GM12878 (cell line): ENCODE data around the gene PHYKPL. TPM values are rescaled to one million over a fixed set of nuclear protein-coding genes. Genes with fewer than 3 reads are reported as not detected.

ENCODE experiments used
- ATAC-seq: fragments of 200-7000 bp; cut with Tn5 transposase; 3 replicates; pipeline ENCODE4 v1.9.1; 2020; ENCODE audit warnings: mild to moderate bottlenecking, moderate library complexity
- BruUV-seq: library from RNA; stranded (reverse); fragments of 400-500 nt; replicated peaks from 2 replicates; lab custom pipeline; 2021; lab: Mats Ljungman, UMichigan
- CTCF ChIA-PET: fragments of 300-600 bp; sonication (Branson Sonifier 250); formaldehyde crosslinking; extraction: SDS; loops from one replicate; lab custom pipeline; 2021; ENCODE audit warnings: inconsistent platforms; lab: Yijun Ruan, JAX
- POLR2A ChIA-PET: fragments of 350-600 bp; formaldehyde crosslinking; extraction: SDS; loops from one replicate; lab custom pipeline; 2021; ENCODE audit warnings: inconsistent platforms; lab: Charles Lee
- RAD21 ChIA-PET: fragments of 300-600 bp; sonication (Branson Sonifier 250); formaldehyde crosslinking; loops from one replicate; lab custom pipeline; 2023; ENCODE audit warnings: antibody characterized with exemption; ENCODE audit not compliant: unreplicated experiment; lab: Charles Lee
- SMC1A ChIA-PET: fragments of 300-600 bp; sonication (Branson Sonifier 250); formaldehyde crosslinking; loops from one replicate; lab custom pipeline; 2023; ENCODE audit not compliant: unreplicated experiment, uncharacterized antibody; lab: Charles Lee
- DNase-seq: peaks from one replicate; pipeline ENCODE4 v3.0.0-alpha.2; 2011; ENCODE audit warnings: low read depth, low spot score
- FAIRE-seq: peaks from 3 replicates; lab custom pipeline; 2011; peaks lifted over from hg19 to GRCh38; lab: Jason Lieb, UNC
- H2AFZ ChIP-seq: 2 replicates; pipeline ENCODE4 v1.6.0; 2011; ENCODE audit warnings: low read depth, low read length, control low read depth; ENCODE audit not compliant: control insufficient read depth
- H3K27ac ChIP-seq: 2 replicates; pipeline ENCODE4 v1.5.1; 2011; ENCODE audit warnings: control low read depth; ENCODE audit not compliant: control insufficient read depth, insufficient read depth
- H3K27me3 ChIP-seq, 2 experiments: replicated peaks in 1 of 2; 2 replicates each; pipeline versions ENCODE4 v1.6.0 to v1.6.1; 2011; ENCODE audit warnings: low read length in 1 of 2; ENCODE audit not compliant: control insufficient read depth in 2 of 2, insufficient read depth in 2 of 2
- H3K36me3 ChIP-seq, 2 experiments: 2 replicates each; pipeline ENCODE4 v1.5.1; 2011; ENCODE audit warnings: low read length in 1 of 2; ENCODE audit not compliant: control insufficient read depth in 2 of 2, insufficient read depth in 2 of 2
- H3K4me1 ChIP-seq: 2 replicates; pipeline ENCODE4 v1.6.1; 2011; ENCODE audit warnings: mild to moderate bottlenecking, low read length, moderate library complexity, mixed read lengths; ENCODE audit not compliant: control insufficient read depth, insufficient read depth
- H3K4me2 ChIP-seq: 2 replicates; pipeline ENCODE4 v1.6.0; 2011; ENCODE audit warnings: control low read depth; ENCODE audit not compliant: control insufficient read depth, insufficient read depth
- H3K4me3 ChIP-seq: fragments of 200-600 bp; sonication (generic); 2 replicates; pipeline ENCODE4 v1.5.1; 2016
- H3K79me2 ChIP-seq: 2 replicates; pipeline ENCODE4 v1.6.0; 2011; ENCODE audit warnings: low read length; ENCODE audit not compliant: control insufficient read depth, insufficient read depth
- H3K9ac ChIP-seq: 2 replicates; pipeline ENCODE4 v1.8.0; 2011; ENCODE audit warnings: low read length, control low read depth, mixed read lengths; ENCODE audit not compliant: control insufficient read depth, insufficient read depth
- H3K9me3 ChIP-seq: replicated peaks from 3 replicates; pipeline ENCODE4 v1.5.1; 2011; ENCODE audit warnings: mild to moderate bottlenecking, low read length; ENCODE audit not compliant: control insufficient read depth, insufficient read depth
- H4K20me1 ChIP-seq: 2 replicates; pipeline ENCODE4 v1.6.0; 2011; ENCODE audit not compliant: control insufficient read depth, insufficient read depth
- CHD1 ChIP-seq: IDR thresholded peaks from 2 replicates; pipeline ENCODE4 v1.6.1; 2012; ENCODE audit warnings: low read depth, low read length, improper control_type of control experiment
- EED ChIP-seq: sonication (generic); IDR thresholded peaks from 2 replicates; pipeline ENCODE4 v1.6.1; 2016; ENCODE audit warnings: antibody characterized with exemption, low read depth
- IKZF1 ChIP-seq: fragments of 450-650 bp; conservative IDR thresholded peaks from 2 replicates; pipeline ENCODE4 v1.6.1; 2017; ENCODE audit warnings: antibody characterized with exemption, mild to moderate bottlenecking
- SRF ChIP-seq, 2 experiments: IDR thresholded peaks; 2 replicates each; pipeline ENCODE4 v1.6.1; 2011; ENCODE audit warnings: low read depth in 2 of 2, low read length in 2 of 2, mild to moderate bottlenecking in 1 of 2, moderate library complexity in 1 of 2
- WGBS: methylation state at CpG from one replicate; pipeline ENCODE4 v1.1.6; 2016; ENCODE audit warnings: low lambda C conversion rate; ENCODE audit not compliant: insufficient replicate concordance, insufficient coverage; ENCODE audit errors: missing lambda C conversion rate; 5-methylcytosine and 5-hydroxymethylcytosine counted together
- in situ Hi-C: fragments of 300-500 bp; cut with MboI; formaldehyde crosslinking; loops from 9 replicates; pipeline ENCODE4 v1.14.3; 2018; ENCODE audit warnings: mixed read lengths
- intact Hi-C: fragments of 100-400 bp; cut with micrococcal nuclease; formaldehyde crosslinking; loops from one replicate; pipeline ENCODE4 v1.14.2; 2022; ENCODE audit not compliant: unreplicated experiment
- polyA plus RNA-seq, 11 experiments: library from polyadenylated mRNA; depleted of rRNA in 4 of 11; unstranded in 6 of 11; stranded (reverse) in 5 of 11; fragments of >200 nt; fragmentation: Nextera tagmentation in 4 of 11; fragmentation: Illumina TruSeq in 1 of 11; extraction: Ambion mirVana in 4 of 11; extraction: Trizol in 1 of 11; gene quantifications; 1 replicate in 1 of 11; 2 replicates in 10 of 11; pipeline versions ENCODE4 v1.2.1 to v1.2.3, GENCODE V29; 2011 to 2016; ENCODE audit warnings: inconsistent platforms in 2 of 11, missing spikeins in 2 of 11, low read depth in 1 of 11
- total RNA-seq, 4 experiments: library from RNA; depleted of rRNA in 3 of 4; stranded (reverse); fragments of >200 nt in 3 of 4; fragmentation: Illumina TruSeq in 1 of 4; extraction: Trizol in 1 of 4; gene quantifications; 2 replicates each; pipeline versions ENCODE4 v1.2.1 to v1.2.3, GENCODE V29; 2013 to 2021
- TF ChIP-seq, protein P1 (sequence below), 3 experiments: IDR thresholded peaks in 2 of 3; conservative IDR thresholded peaks in 1 of 3; 2 replicates each; pipeline ENCODE4 v1.5.1; 2011; ENCODE audit warnings: low read depth in 3 of 3, low read length in 3 of 3, mild to moderate bottlenecking in 3 of 3, control low read depth in 2 of 3, moderate library complexity in 2 of 3, inconsistent platforms in 1 of 3, mixed read lengths in 1 of 3; ENCODE audit not compliant: control insufficient read depth in 2 of 3, insufficient read depth in 1 of 3; ENCODE audit errors: extremely low read depth in 1 of 3
- TF ChIP-seq, protein P2 (sequence below): fragments of 450-650 bp; IDR thresholded peaks from 2 replicates; pipeline ENCODE4 v1.6.1; 2017; ENCODE audit warnings: mild to moderate bottlenecking

PHYKPL gene
- total and polyA plus RNA-seq, 10 of the 15 experiments (the other 5 are each of a cell fraction or from before 2014, with no cell fraction given): 4.5 to 53.9 (median 25.6) TPM

DNA sequence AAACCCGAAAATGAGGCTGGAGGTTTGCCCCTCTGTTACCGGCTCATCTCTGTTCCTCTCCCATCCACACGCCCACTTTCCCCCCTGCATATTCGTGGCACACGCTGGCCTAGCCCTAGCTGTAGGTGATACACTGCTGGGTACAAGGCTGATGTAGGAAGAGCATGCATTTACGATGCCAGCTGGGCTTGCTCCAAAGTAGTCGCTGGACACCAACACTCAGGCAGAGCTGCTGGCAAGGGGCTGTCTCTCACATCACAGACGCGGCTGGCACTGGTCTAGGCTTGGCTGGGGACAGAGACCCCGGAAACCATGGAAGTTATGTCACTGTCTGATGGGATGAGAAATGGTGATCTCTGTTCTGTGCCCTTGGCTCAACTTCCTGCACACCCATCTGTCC, 9.8 kb upstream of the PHYKPL start (continued):
- TF ChIP-seq, protein P1, sequence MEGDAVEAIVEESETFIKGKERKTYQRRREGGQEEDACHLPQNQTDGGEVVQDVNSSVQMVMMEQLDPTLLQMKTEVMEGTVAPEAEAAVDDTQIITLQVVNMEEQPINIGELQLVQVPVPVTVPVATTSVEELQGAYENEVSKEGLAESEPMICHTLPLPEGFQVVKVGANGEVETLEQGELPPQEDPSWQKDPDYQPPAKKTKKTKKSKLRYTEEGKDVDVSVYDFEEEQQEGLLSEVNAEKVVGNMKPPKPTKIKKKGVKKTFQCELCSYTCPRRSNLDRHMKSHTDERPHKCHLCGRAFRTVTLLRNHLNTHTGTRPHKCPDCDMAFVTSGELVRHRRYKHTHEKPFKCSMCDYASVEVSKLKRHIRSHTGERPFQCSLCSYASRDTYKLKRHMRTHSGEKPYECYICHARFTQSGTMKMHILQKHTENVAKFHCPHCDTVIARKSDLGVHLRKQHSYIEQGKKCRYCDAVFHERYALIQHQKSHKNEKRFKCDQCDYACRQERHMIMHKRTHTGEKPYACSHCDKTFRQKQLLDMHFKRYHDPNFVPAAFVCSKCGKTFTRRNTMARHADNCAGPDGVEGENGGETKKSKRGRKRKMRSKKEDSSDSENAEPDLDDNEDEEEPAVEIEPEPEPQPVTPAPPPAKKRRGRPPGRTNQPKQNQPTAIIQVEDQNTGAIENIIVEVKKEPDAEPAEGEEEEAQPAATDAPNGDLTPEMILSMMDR (IDR thresholded peaks at IDR 0.05 in 2 of 3, conservative IDR thresholded peaks at IDR 0.05 in 1 of 3; ENCODE audit: control insufficient read depth in 2 of 3, extremely low read depth in 1 of 3, insufficient read depth in 1 of 3, low read depth in 3 of 3, low read length in 3 of 3): no peak
- TF ChIP-seq IKZF1: no peak
- TF ChIP-seq EED: no peak
- TF ChIP-seq SRF (IDR thresholded peaks at IDR 0.05; ENCODE audit: low read depth in 2 of 2, low read length in 2 of 2): no peak
- TF ChIP-seq CHD1: no peak
- TF ChIP-seq, protein P2, sequence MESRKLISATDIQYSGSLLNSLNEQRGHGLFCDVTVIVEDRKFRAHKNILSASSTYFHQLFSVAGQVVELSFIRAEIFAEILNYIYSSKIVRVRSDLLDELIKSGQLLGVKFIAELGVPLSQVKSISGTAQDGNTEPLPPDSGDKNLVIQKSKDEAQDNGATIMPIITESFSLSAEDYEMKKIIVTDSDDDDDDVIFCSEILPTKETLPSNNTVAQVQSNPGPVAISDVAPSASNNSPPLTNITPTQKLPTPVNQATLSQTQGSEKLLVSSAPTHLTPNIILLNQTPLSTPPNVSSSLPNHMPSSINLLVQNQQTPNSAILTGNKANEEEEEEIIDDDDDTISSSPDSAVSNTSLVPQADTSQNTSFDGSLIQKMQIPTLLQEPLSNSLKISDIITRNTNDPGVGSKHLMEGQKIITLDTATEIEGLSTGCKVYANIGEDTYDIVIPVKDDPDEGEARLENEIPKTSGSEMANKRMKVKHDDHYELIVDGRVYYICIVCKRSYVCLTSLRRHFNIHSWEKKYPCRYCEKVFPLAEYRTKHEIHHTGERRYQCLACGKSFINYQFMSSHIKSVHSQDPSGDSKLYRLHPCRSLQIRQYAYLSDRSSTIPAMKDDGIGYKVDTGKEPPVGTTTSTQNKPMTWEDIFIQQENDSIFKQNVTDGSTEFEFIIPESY: no peak

DNA sequence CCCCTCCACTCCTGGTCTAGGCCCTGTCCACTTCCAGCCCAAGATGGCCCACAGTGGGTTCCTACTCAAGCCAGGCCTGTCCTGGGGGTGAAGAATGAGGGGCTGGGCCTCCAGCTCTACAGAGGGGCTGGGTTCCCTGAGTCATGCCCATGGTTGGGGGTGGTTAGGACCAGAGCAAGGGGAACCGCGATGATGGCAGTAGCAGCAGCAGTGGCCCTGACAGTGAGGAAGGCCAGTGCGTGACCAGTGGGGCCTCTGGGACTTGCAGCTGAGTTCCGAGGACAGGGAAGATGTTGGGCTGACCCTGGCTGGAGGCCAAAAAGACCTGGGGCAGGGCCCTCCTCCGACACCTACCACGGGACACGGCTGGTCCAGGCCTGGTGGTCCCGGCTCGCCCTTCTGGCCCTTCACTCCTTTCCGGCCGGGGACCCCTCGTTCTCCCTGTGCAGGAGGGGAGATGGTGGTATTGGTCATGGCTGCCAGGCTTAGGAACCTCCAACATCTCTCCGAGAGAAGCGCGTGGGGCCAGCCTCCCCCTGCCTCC, 9.2 kb upstream of the PHYKPL start:
- Histone ChIP-seq H4K20me1 (no peaks in the 10 kb centered on the region), H3K9ac (no peak overlapping the region), H3K4me3 (no peak overlapping the region), H3K27me3 (no peaks in the 10 kb centered on the region), H2AFZ (no peak overlapping the region), H3K9me3 (no peaks in the 10 kb centered on the region), H3K27ac (no peak overlapping the region), H3K79me2 (no peaks in the 10 kb centered on the region), H3K4me2 (0 out of 2 replicates have a peak overlapping the region, but pooled peaks have one; percentile 3), H3K4me1 (peaks cover 42% of the 10 kb centered on the region), H3K36me3 (no peaks in the 10 kb centered on the region)
- WGBS: 77% methylated on average over 13 of the region's 15 CpGs
- ChIA-PET RAD21 (no interaction called here), CTCF (no interaction called here), SMC1A (no interaction called here), POLR2A (no interaction called here)
- no peak for FAIRE-seq
- TF ChIP-seq SRF (IDR thresholded peaks at IDR 0.05; ENCODE audit: low read depth in 2 of 2, low read length in 2 of 2): no peak
- intact Hi-C loops (no loop called here), in situ Hi-C loops (no loop called here)
- no peak for ATAC-seq
- no TSS peak for BruUV-seq
- DNase-seq: no peak
